Posterior vena cava (tissue), 2 donors: ENCODE data around the gene SLC38A2. TPM values are rescaled to one million over a fixed set of nuclear protein-coding genes. Genes with fewer than 3 reads are reported as not detected.
"Not testable (repeated sequence)": the region's sequence is repeated elsewhere in the genome, so short reads cannot be mapped to it uniquely, and the experiment has no call there.

ENCODE experiments used
- DNase-seq: peaks from one replicate; pipeline ENCODE4 v3.0.0-alpha.2; 2020; ENCODE audit warnings: low spot score
- intact Hi-C, 2 donors: fragments of 100-400 bp; cut with DNase I; formaldehyde crosslinking; loops; one replicate each; pipeline versions ENCODE4 v1.14.1 to v1.14.2; 2022 to 2023
- total RNA-seq, 2 donors: library from RNA; stranded (reverse); fragmentation: NEBNext Ultra II Directional; extraction: Animal tissue kit (Norgen Biotek cat#: 25700); gene quantifications; one replicate each; pipeline ENCODE4 v1.2.1, GENCODE V29; 2021
- donor health status: DM: yes; HTN: yes; CAD: no.
- donor health status: DM: yes; HTN: yes; CAD: no.

The SLC38A2 gene
- total RNA-seq, 2 donors from 2014 or later, result 255 to 324 TPM

- DNase-seq, intact Hi-C loops: not testable (repeated sequence)
Measured at GRCh38 chr12:46399461-46400248, 27.1 kb upstream of the SLC38A2 start.

- intact Hi-C loops, result no loop called here
- no peak for DNase-seq
Measured at GRCh38 chr12:46396826-46397225, 24.3 kb upstream of the SLC38A2 start.

GRCh38 chr12:46395388-46395787 lies 22.8 kb upstream of the SLC38A2 start:
- intact Hi-C loops, result no loop called here
- no peak for DNase-seq

GRCh38 chr12:46391630-46392029 lies 19.1 kb upstream of the SLC38A2 start:
- no peak for DNase-seq
- intact Hi-C loops, result no loop called here

GRCh38 chr12:46390881-46391280 lies 18.3 kb upstream of the SLC38A2 start:
- intact Hi-C loops, result no loop called here
- no peak for DNase-seq

- no peak for DNase-seq
- intact Hi-C loops, result no loop called here
Measured at GRCh38 chr12:46390304-46390703, 17.7 kb upstream of the SLC38A2 start.

- peak; percentile 82 for DNase-seq
- intact Hi-C loops, result loop anchor here in 1 of 2 donors (10.0 kb wide), 1 partner anchor 186 kb away; no protein-coding TSS in a partner anchor
Measured at GRCh38 chr12:46389031-46389616, 16.6 kb upstream of the SLC38A2 start.

- no peak for DNase-seq
- intact Hi-C loops, result loop anchor here in 1 of 2 donors (10.0 kb wide), 1 partner anchor 186 kb away; no protein-coding TSS in a partner anchor
Measured at GRCh38 chr12:46388427-46389021, 16.0 kb upstream of the SLC38A2 start.

DNA sequence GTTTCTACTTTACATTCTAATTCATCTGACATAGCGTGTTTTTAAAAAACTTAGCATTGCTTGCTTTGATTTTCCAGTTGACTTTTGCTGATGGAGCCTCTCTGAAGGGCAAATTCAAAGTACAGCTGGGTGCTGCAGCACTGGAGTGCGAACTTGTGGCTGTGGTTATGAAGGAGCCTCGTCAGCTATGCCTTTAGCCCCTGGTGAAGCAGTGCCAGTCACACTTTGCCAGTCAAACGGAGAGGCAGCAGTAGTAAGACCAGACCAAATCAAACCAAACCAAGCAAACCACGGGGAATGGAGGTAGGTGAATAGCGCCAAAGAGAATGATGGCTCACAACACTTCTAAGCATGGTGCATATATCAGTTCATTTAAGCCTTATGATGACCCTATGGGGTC lies 15.1 kb upstream of the SLC38A2 start:
- intact Hi-C loops, result loop anchor here in 1 of 2 donors (10.0 kb wide), 1 partner anchor 187 kb away; no protein-coding TSS in a partner anchor
- DNase-seq, result no peak

DNA sequence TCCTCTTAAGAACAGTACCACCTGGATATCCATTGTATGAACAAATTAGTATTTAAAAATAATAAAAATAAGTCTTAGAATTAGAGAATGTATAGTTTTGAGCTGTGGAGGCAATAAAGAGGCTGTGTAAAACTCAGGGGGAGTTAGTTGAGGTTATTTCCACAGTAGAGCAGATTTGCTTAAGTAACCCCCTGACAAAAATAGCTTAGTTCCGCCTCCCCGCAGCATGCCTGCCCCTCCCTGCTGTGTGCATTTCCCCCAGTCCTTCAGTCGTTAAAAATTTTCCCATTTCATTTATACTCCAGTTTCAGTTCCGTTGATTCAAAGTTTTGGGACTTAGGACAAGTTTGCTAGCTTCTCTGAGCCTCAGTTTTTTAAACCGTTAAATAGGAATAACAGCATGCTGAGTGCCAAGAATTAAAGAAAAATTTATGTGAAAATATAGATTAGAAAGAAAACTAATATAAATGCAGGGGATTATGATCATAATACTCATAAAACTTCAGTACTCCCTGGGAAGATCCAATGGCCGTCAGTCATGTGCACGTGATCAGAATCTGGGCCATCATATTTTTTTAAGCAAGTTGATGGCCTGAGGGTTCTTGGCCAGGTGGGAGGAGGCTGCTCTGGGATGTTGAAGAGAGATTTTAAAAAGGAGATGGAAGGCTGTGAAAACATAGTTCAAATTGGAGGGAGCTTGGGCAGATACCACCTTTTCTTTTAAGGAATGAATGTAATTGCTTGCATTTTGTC lies 14.5 kb upstream of the SLC38A2 start:
- intact Hi-C loops, result loop anchor here in 1 of 2 donors (10.0 kb wide), 1 partner anchor 188 kb away; no protein-coding TSS in a partner anchor
- peak; percentile 82 for DNase-seq

DNA sequence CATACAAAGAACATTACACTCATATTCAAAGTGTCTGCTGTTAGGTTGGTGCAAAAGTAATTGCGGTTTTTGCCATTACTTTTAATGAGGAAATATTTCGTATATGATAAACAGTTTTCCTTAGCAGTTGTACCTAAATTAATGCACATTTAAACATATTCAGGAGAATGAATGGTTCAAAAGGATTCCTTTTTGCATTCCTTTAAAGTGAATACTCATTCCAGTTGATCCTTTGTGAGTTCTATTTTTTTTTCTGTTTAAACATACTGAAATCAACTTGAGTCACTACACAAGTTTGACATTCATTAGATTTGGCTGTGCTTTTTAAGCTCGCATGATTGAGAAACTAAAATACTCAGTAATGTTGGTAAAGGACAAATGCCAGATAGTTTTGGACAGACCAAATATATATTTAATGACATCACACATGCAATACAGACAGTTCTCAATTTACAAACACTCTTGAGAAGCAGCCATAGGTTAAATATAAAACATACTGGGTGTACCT lies 13.8 kb upstream of the SLC38A2 start:
- no peak for DNase-seq
- intact Hi-C loops, result loop anchor here in 1 of 2 donors (10.0 kb wide), 1 partner anchor 188 kb away; no protein-coding TSS in a partner anchor

DNA sequence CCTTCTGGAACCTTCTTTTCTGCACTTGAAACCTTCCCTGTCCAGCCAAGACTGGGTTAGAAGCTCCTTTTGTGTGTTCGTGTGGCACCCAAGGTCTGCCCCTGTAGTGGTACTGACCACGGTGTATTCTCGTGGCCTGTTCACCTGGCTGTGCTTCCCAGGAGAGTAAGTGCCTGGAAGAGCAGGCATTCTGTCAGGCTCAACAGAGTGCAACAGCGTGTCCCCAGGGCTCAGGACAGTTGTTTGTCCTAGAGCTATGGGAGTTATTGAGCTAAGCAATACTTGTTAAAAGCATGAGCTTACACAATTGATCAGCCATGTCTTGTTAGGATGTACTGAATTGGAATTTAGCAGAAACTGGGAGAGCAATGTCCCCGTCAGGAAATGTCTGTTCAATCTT lies 12.9 kb upstream of the SLC38A2 start:
- intact Hi-C loops, result loop anchor here in 1 of 2 donors (10.0 kb wide), 1 partner anchor 189 kb away; no protein-coding TSS in a partner anchor
- DNase-seq, result no peak

DNA sequence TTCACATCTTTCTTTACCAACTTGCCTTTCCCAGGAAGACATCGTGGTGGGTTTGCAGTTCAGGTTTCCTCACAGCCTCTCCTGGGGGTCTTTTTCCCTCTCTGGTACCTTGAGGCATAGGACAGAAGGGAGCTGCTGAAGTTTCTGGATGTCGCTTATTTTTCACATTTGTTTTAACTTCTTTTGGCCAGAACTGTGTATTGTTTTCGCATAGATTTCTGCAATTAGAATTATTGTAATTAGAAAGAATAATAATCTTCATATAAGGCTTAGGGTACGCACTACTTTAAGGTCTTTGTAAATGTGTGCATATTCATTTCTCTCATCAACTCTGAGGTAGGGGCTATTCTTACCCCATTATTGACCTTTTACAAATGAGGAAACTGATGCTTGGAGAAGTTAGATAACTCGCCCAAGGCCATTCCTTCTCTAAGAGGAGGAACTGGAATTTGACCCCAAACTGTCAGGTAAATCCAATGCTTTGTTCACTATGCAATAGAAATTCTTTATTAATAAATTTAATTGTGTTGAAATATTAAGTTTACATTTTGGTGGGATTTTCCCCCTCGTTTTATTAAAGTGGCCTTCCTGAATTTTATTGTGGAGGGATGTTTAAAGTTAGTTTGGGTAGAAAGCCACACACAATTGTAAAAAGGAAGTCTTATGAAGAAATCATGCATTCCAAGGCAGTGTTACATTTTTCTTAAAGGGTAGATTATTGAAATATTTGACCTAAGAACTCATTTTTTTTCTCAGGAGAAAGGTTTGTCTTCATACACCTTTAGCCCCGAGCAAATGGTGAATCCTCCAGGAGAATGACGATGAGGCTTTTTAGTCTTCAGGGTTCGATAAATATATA lies 12.1 kb upstream of the SLC38A2 start:
- intact Hi-C loops, result loop anchor here in 1 of 2 donors (10.0 kb wide), 1 partner anchor 190 kb away; no protein-coding TSS in a partner anchor
- DNase-seq, result no peak

GRCh38 chr12:46383654-46384450 lies 11.3 kb upstream of the SLC38A2 start:
- intact Hi-C loops, result loop anchor here in 1 of 2 donors (10.0 kb wide), 1 partner anchor 191 kb away; no protein-coding TSS in a partner anchor
- peak; percentile 98 for DNase-seq

- DNase-seq, result peak; percentile 99
- intact Hi-C loops, result loop anchor here in 1 of 2 donors (10.0 kb wide), 1 partner anchor 192 kb away; no protein-coding TSS in a partner anchor
Measured at GRCh38 chr12:46382964-46383653, 10.5 kb upstream of the SLC38A2 start.

DNA sequence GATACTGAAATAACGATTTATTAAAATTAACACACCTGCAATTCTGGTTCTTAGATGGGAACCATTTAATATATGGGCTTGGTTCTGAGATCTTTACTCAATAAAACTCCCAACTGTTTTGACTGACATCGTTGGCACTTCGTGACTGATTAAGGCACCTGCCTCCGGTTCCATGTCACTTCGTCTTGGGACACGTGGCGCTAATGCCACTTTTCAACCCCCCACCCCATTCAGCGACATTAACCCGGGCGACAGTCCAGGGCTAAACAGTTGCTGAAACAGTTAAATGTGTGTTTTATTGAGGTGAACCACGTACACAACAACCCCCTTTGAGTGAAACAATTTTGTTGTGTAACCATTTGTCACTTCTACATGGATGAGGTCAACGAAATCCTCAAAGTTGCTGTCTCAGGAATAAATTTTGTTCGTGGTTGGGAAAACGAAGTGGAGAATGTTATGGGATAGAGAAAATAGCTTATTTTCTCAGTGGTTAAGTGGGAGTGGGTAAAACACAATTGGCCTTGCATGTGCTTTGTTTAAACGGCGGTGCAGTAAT lies 9.9 kb upstream of the SLC38A2 start:
- intact Hi-C loops, result loop anchor here in 1 of 2 donors (10.0 kb wide), 1 partner anchor 192 kb away; no protein-coding TSS in a partner anchor
- no peak for DNase-seq
